K562 (cell line): ENCODE data around the gene WDR17. TPM values are rescaled to one million over a fixed set of nuclear protein-coding genes. Genes with fewer than 3 reads are reported as not detected.

Experiments
- ATAC-seq: fragments of 200-7000 bp; cut with Tn5 transposase; 3 replicates; pipeline ENCODE4 v1.9.1; 2020; ENCODE audit warnings: moderate library complexity
- BruUV-seq: library from RNA; stranded (reverse); fragments of 400-500 nt; replicated peaks from 2 replicates; lab custom pipeline; 2021; lab: Mats Ljungman, UMichigan
- CTCF ChIA-PET: fragments of 300-600 bp; formaldehyde crosslinking; extraction: SDS; loops from one replicate; lab custom pipeline; 2021; ENCODE audit warnings: low intra/inter-chr PET ratio; lab: Yijun Ruan, JAX
- POLR2A ChIA-PET: fragments of 300-600, 350-650 bp; sonication (Branson Sonifier 250); formaldehyde crosslinking; extraction: SDS; loops from one replicate; lab custom pipeline; 2021; ENCODE audit warnings: antibody characterized with exemption, inconsistent platforms; lab: Yijun Ruan, JAX
- DNase-seq, 4 experiments: peaks; one replicate each; pipeline versions ENCODE4 v3.0.0 to v3.0.0-alpha.2; 2011 to 2018; ENCODE audit warnings: low spot score in 3 of 4, mixed read lengths in 3 of 4; ENCODE audit errors: extremely low read depth in 1 of 4
- FAIRE-seq: peaks from 2 replicates; lab custom pipeline; 2011; peaks lifted over from hg19 to GRCh38; lab: Jason Lieb, UNC
- H2AFZ ChIP-seq: 2 replicates; pipeline ENCODE4 v1.6.0; 2011; ENCODE audit warnings: low read depth, low read length, control low read depth, inconsistent platforms
- H3K27ac ChIP-seq: fragments of 200-600 bp; 3 replicates; pipeline ENCODE4 v1.8.0; 2011; ENCODE audit warnings: low read depth, mild to moderate bottlenecking, control low read depth, inconsistent platforms, low read length, moderate library complexity, mixed read lengths; ENCODE audit errors: extremely low read depth
- H3K27me3 ChIP-seq, 2 experiments: fragments of 300-600 bp in 1 of 2; 2 replicates in 1 of 2; 3 replicates in 1 of 2; pipeline versions ENCODE4 v1.6.0 to v1.8.0; 2011; ENCODE audit warnings: inconsistent platforms in 2 of 2, low read length in 2 of 2, mild to moderate bottlenecking in 1 of 2, mixed read lengths in 1 of 2, moderate library complexity in 1 of 2; ENCODE audit not compliant: control insufficient read depth in 2 of 2, insufficient read depth in 2 of 2
- H3K36me3 ChIP-seq: fragments of 300-600 bp; 3 replicates; pipeline ENCODE4 v1.8.0; 2011; ENCODE audit warnings: mild to moderate bottlenecking, low read length, inconsistent platforms; ENCODE audit not compliant: control insufficient read depth, insufficient read depth
- H3K4me1 ChIP-seq, 2 experiments: fragments of 200-600 bp in 1 of 2; replicated peaks in 1 of 2; 2 replicates in 1 of 2; 3 replicates in 1 of 2; pipeline versions ENCODE4 v1.5.1 to v1.8.0; 2011; ENCODE audit warnings: inconsistent platforms in 2 of 2, low read length in 2 of 2, mild to moderate bottlenecking in 1 of 2, mixed read lengths in 1 of 2, moderate library complexity in 1 of 2; ENCODE audit not compliant: control insufficient read depth in 2 of 2, insufficient read depth in 2 of 2
- H3K4me2 ChIP-seq: 2 replicates; pipeline ENCODE4 v1.6.1; 2011; ENCODE audit warnings: low read length, control low read depth, inconsistent platforms, mixed read lengths; ENCODE audit not compliant: insufficient read depth
- H3K4me3 ChIP-seq: fragments of 200-600 bp; sonication (generic), shearing (Covaris generic); 2 replicates; pipeline ENCODE4 v1.5.1; 2016; ENCODE audit warnings: control low read depth, inconsistent platforms
- H3K79me2 ChIP-seq: fragments of 200-600 bp; 3 replicates; pipeline ENCODE4 v1.8.0; 2011; ENCODE audit warnings: low read length, inconsistent platforms; ENCODE audit not compliant: control insufficient read depth, insufficient read depth
- H3K9ac ChIP-seq, 2 experiments: 2 replicates each; pipeline versions ENCODE4 v1.6.0 to v1.6.1; 2011; ENCODE audit warnings: low read depth in 2 of 2, low read length in 2 of 2, control low read depth in 1 of 2, inconsistent platforms in 1 of 2, mild to moderate bottlenecking in 1 of 2, mixed read lengths in 1 of 2; ENCODE audit not compliant: insufficient read depth in 1 of 2
- H3K9me1 ChIP-seq: one replicate; pipeline ENCODE4 v1.6.0; 2011; ENCODE audit warnings: inconsistent platforms, mild to moderate bottlenecking, low read length, moderate library complexity; ENCODE audit not compliant: control insufficient read depth, insufficient read depth
- H3K9me3 ChIP-seq: replicated peaks from 2 replicates; pipeline ENCODE4 v1.5.1; 2011; ENCODE audit warnings: low read depth, low read length, inconsistent platforms; ENCODE audit not compliant: control insufficient read depth, insufficient read depth
- H4K20me1 ChIP-seq: replicated peaks from 2 replicates; pipeline ENCODE4 v1.6.1; 2011; ENCODE audit warnings: low read length, inconsistent platforms, mixed read lengths; ENCODE audit not compliant: control insufficient read depth, insufficient read depth
- CBX2 ChIP-seq: fragments of 200-600 bp; sonication (generic); IDR thresholded peaks from one replicate; pipeline ENCODE4 v1.6.1; 2012; ENCODE audit warnings: mild to moderate bottlenecking, low read length, inconsistent platforms; ENCODE audit not compliant: insufficient read depth, poor library complexity, severe bottlenecking
- FOXJ3 ChIP-seq: sonication (generic); formaldehyde crosslinking; IDR thresholded peaks from 2 replicates; pipeline ENCODE4 v1.4.0; 2020; ENCODE audit warnings: mild to moderate bottlenecking, missing genetic modification reagents
- GTF2A2 ChIP-seq: IDR thresholded peaks from 2 replicates; pipeline ENCODE4 v1.6.1; 2016; ENCODE audit warnings: mild to moderate bottlenecking, missing genetic modification characterization, missing compliant biosample characterization
- JUND ChIP-seq, 2 experiments: IDR thresholded peaks; 2 replicates in 1 of 2; 3 replicates in 1 of 2; pipeline ENCODE4 v1.6.1; 2011; ENCODE audit warnings: borderline replicate concordance in 2 of 2, low read depth in 2 of 2, low read length in 2 of 2, improper control_type of control experiment in 1 of 2, missing biosample characterization in 1 of 2, missing genetic modification characterization in 1 of 2, missing genetic modification reagents in 1 of 2
- KDM4B ChIP-seq, 2 experiments: fragments of 450-650 bp in 1 of 2; sonication (generic) in 1 of 2; IDR thresholded peaks; 2 replicates each; pipeline ENCODE4 v1.6.1; 2016 to 2017; ENCODE audit warnings: borderline replicate concordance in 2 of 2, antibody characterized with exemption in 1 of 2, low read depth in 1 of 2, mild to moderate bottlenecking in 1 of 2
- MYBL2 ChIP-seq, 2 experiments: fragments of 450-650 bp in 1 of 2; sonication (generic) in 1 of 2; formaldehyde crosslinking in 1 of 2; IDR thresholded peaks; 2 replicates each; pipeline versions ENCODE4 v1.6.1 to v1.8.1; 2017 to 2022; ENCODE audit warnings: borderline replicate concordance in 1 of 2, inconsistent platforms in 1 of 2, low read depth in 1 of 2, mild to moderate bottlenecking in 1 of 2, missing genetic modification reagents in 1 of 2, moderate library complexity in 1 of 2
- NCOA4 ChIP-seq: fragments of 450-650 bp; IDR thresholded peaks from 2 replicates; pipeline ENCODE4 v1.6.1; 2018; ENCODE audit warnings: mild to moderate bottlenecking; ENCODE audit not compliant: partially characterized antibody
- NR2F6 ChIP-seq: fragments of 450-650 bp; formaldehyde crosslinking; IDR thresholded peaks from 2 replicates; pipeline ENCODE4 v1.4.0; 2020; ENCODE audit warnings: mild to moderate bottlenecking
- RBM14 ChIP-seq: fragments of 200-400 bp; formaldehyde crosslinking; IDR thresholded peaks from 2 replicates; pipeline ENCODE4 v1.6.1; 2018; ENCODE audit warnings: low read depth, mild to moderate bottlenecking, low read length, moderate library complexity, borderline replicate concordance; ENCODE audit not compliant: insufficient read depth
- SOX6 ChIP-seq: fragments of 450-650 bp; IDR thresholded peaks from 2 replicates; pipeline ENCODE4 v1.6.1; 2014; ENCODE audit warnings: mild to moderate bottlenecking
- STAT5A ChIP-seq: IDR thresholded peaks from 2 replicates; pipeline ENCODE4 v1.6.1; 2012; ENCODE audit warnings: low read length, inconsistent platforms, borderline replicate concordance
- TBL1XR1 ChIP-seq, 2 experiments: IDR thresholded peaks; 2 replicates each; pipeline ENCODE4 v1.6.1; 2012; ENCODE audit warnings: improper control_type of control experiment in 2 of 2, low read length in 2 of 2, mild to moderate bottlenecking in 1 of 2
- TRIM24 ChIP-seq, 2 experiments: fragments of 450-650 bp; IDR thresholded peaks; 2 replicates each; pipeline ENCODE4 v1.6.1; 2016
- YBX1 ChIP-seq: fragments of 450-650 bp; IDR thresholded peaks from 2 replicates; pipeline ENCODE4 v1.7.1; 2016; ENCODE audit warnings: mild to moderate bottlenecking
- ZNF23 ChIP-seq: fragments of 250-450 bp; sonication (Bioruptor Pico); IDR thresholded peaks from 2 replicates; pipeline ENCODE4 v1.4.0; 2020; ENCODE audit warnings: mild to moderate bottlenecking
- ZNF449 ChIP-seq: fragments of 250-450 bp; sonication (Bioruptor Pico); IDR thresholded peaks from 2 replicates; pipeline ENCODE4 v1.8.0; 2022; ENCODE audit warnings: moderate library complexity, mild to moderate bottlenecking, inconsistent platforms
- ZNF707 ChIP-seq: fragments of 250-450 bp; sonication (Bioruptor Pico); conservative IDR thresholded peaks from 2 replicates; pipeline ENCODE4 v1.8.0; 2022; ENCODE audit warnings: inconsistent platforms, mild to moderate bottlenecking, moderate library complexity
- WGBS: fragments of 100-300 bp; shearing (Covaris generic); methylation state at CpG from one replicate; pipeline ENCODE4 v1.1.6; 2016; ENCODE audit warnings: low coverage, mixed read lengths; ENCODE audit not compliant: insufficient coverage; ENCODE audit errors: missing lambda C conversion rate; 5-methylcytosine and 5-hydroxymethylcytosine counted together
- in situ Hi-C: fragments of 300-500 bp; cut with MboI; formaldehyde crosslinking; loops from 4 replicates; pipeline ENCODE4 v1.15.0; 2018; ENCODE audit warnings: inconsistent platforms, mixed read lengths
- intact Hi-C: fragments of 100-400 bp; cut with micrococcal nuclease; formaldehyde crosslinking; loops from 2 replicates; pipeline ENCODE4 v1.14.2; 2022
- polyA plus RNA-seq, 8 experiments: library from polyadenylated mRNA; depleted of rRNA in 4 of 8; stranded (reverse) in 5 of 8; unstranded in 3 of 8; fragments of >200 nt; fragmentation: Nextera tagmentation in 2 of 8; fragmentation: Illumina TruSeq in 1 of 8; extraction: Ambion mirVana in 2 of 8; extraction: Trizol in 1 of 8; gene quantifications; 2 replicates each; pipeline versions ENCODE4 v1.2.1 to v1.2.3, GENCODE V29; 2011 to 2014; ENCODE audit warnings: inconsistent platforms in 1 of 8, missing spikeins in 1 of 8
- total RNA-seq, 7 experiments: library from RNA; depleted of rRNA in 6 of 7; stranded (reverse); fragments of >200 nt in 6 of 7; fragmentation: Illumina TruSeq in 2 of 7; extraction: Trizol in 2 of 7; gene quantifications; 2 replicates each; pipeline versions ENCODE4 v1.2.1 to v1.2.3, GENCODE V29; 2011 to 2021; ENCODE audit warnings: low replicate concordance in 1 of 7
- TF ChIP-seq, protein P1 (sequence below), 2 experiments: fragments of 200-800 bp in 1 of 2; sonication (Bioruptor generic) in 1 of 2; sonication (generic) in 1 of 2; formaldehyde crosslinking in 1 of 2; IDR thresholded peaks in 1 of 2; conservative IDR thresholded peaks in 1 of 2; 2 replicates each; pipeline versions ENCODE4 v1.5.0 to v1.6.1; 2016 to 2020; ENCODE audit warnings: missing compliant biosample characterization in 1 of 2, missing genetic modification characterization in 1 of 2, missing genetic modification reagents in 1 of 2

The WDR17 gene
- total and polyA plus RNA-seq, 9 of the 15 experiments (the other 6 are each of a cell fraction or from before 2014, with no cell fraction given), result 0.04 to 0.07 TPM; not detected in 7

DNA sequence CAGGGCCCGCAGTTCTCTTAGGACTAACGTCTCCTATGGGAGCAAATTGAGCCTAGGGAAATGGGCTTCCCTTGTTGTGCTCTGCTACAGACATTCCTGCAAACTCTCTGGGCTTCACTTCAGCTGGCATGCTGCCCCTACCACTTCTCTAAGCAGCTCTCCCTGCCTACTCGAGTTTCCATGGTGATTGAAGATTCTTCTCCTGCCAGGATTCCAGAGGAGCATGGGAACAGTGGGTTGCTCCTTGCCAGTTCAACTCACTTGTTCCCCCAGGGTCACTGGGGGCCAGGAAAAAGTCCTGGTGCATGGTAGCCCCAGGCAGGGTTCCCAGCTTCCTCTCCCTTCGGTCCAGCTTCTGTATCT is 21.1 kb upstream of the WDR17 start:
- no peaks in the 10 kb centered on the region for H3K4me1 ChIP-seq
- peaks cover 1% of the 10 kb centered on the region; the same call in 1 of the 2 replicates for H3K9me3 ChIP-seq
- POLR2A ChIA-PET, result no interaction called here
- no peak overlapping the region for H2AFZ ChIP-seq
- H4K20me1 ChIP-seq, result no peaks in the 10 kb centered on the region
- no peak overlapping the region for H3K27ac ChIP-seq
- H3K9me1 ChIP-seq, result no peaks in the 10 kb centered on the region
- no peak overlapping the region for H3K4me3 ChIP-seq
- no TSS peak for BruUV-seq
- no peak overlapping the region for H3K4me2 ChIP-seq
- CTCF ChIA-PET, result no interaction called here
- FAIRE-seq (no peak), DNase-seq (no peak), ATAC-seq (no peak)
- H3K79me2 ChIP-seq, result no peaks in the 10 kb centered on the region
- intact Hi-C loops (no loop called here), in situ Hi-C loops (no loop called here)
- no peaks in the 10 kb centered on the region for H3K36me3 ChIP-seq
- TF ChIP-seq NCOA4 (no peak), KDM4B (IDR thresholded peaks at IDR 0.05; ENCODE audit: borderline replicate concordance in 2 of 2, low read depth in 1 of 2) (no peak), ZNF23 (no peak), GTF2A2 (tag) (no peak), TRIM24 (IDR thresholded peaks at IDR 0.05) (no peak), STAT5A (no peak), NR2F6 (CRISPR knock-in tag) (no peak), YBX1 (no peak), FOXJ3 (CRISPR knock-in tag) (no peak), JUND (IDR thresholded peaks at IDR 0.05; ENCODE audit: borderline replicate concordance, low read depth, low read length) (no peak), JUND (tag; IDR thresholded peaks at IDR 0.05; ENCODE audit: borderline replicate concordance, low read depth, low read length) (no peak), SOX6 (no peak), MYBL2 (IDR thresholded peaks at IDR 0.05; ENCODE audit: low read depth) (no peak), MYBL2 (CRISPR knock-in tag; IDR thresholded peaks at IDR 0.05; ENCODE audit: borderline replicate concordance) (no peak), CBX2 (no peak), ZNF707 (CRISPR knock-in tag) (no peak), ZNF449 (CRISPR knock-in tag) (no peak), TBL1XR1 (IDR thresholded peaks at IDR 0.05; ENCODE audit: low read length in 2 of 2) (no peak), RBM14 (no peak)
- TF ChIP-seq, protein P1, sequence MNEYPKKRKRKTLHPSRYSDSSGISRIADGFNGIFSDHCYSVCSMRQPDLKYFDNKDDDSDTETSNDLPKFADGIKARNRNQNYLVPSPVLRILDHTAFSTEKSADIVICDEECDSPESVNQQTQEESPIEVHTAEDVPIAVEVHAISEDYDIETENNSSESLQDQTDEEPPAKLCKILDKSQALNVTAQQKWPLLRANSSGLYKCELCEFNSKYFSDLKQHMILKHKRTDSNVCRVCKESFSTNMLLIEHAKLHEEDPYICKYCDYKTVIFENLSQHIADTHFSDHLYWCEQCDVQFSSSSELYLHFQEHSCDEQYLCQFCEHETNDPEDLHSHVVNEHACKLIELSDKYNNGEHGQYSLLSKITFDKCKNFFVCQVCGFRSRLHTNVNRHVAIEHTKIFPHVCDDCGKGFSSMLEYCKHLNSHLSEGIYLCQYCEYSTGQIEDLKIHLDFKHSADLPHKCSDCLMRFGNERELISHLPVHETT (CRISPR knock-in tag; conservative IDR thresholded peaks at IDR 0.05 in 1 of 2, IDR thresholded peaks at IDR 0.05 in 1 of 2), result no peak
- 3% methylated on average over 3 of the region's 4 CpGs for WGBS
- no peaks in the 10 kb centered on the region for H3K27me3 ChIP-seq
- H3K9ac ChIP-seq, result no peak overlapping the region
